ACC112 (cell line): Measurements from ENCODE around the gene KCNE4.

Experiments used
- H2AFZ ChIP-seq: fragments of 200-600 bp; sonication (generic); one replicate; pipeline ENCODE4 v1.6.0; 2017; ENCODE audit warnings: antibody characterized with exemption, low read length; ENCODE audit not compliant: unreplicated experiment
- H3K27ac ChIP-seq: fragments of 200-600 bp; sonication (generic); 2 replicates; pipeline ENCODE4 v1.5.1; 2014; ENCODE audit warnings: low read depth, mild to moderate bottlenecking, antibody characterized with exemption, low read length, moderate library complexity
- H3K27me3 ChIP-seq: fragments of 200-600 bp; sonication (generic); 2 replicates; pipeline ENCODE4 v1.6.1; 2014; ENCODE audit warnings: mild to moderate bottlenecking, antibody characterized with exemption, low read length, moderate library complexity, mixed read lengths; ENCODE audit not compliant: insufficient read depth
- H3K36me3 ChIP-seq: fragments of 200-600 bp; sonication (generic); 2 replicates; pipeline ENCODE4 v1.6.1; 2016; ENCODE audit warnings: mild to moderate bottlenecking, antibody characterized with exemption, low read length, moderate library complexity, mixed read lengths; ENCODE audit not compliant: insufficient read depth
- H3K4me1 ChIP-seq: fragments of 200-600 bp; sonication (generic); one replicate; pipeline ENCODE4 v1.6.1; 2016; ENCODE audit warnings: low read length, mixed read lengths; ENCODE audit not compliant: insufficient read depth, unreplicated experiment, control insufficient read depth
- H3K4me3 ChIP-seq: fragments of 200-600 bp; sonication (generic); 2 replicates; pipeline ENCODE4 v1.5.1; 2014; ENCODE audit warnings: mild to moderate bottlenecking, low read depth, low read length
- H3K79me2 ChIP-seq: fragments of 200-600 bp; sonication (generic); one replicate; pipeline ENCODE4 v1.6.0; 2016; ENCODE audit warnings: low read length; ENCODE audit not compliant: control insufficient read depth, unreplicated experiment, insufficient read depth

Gene KCNE4

GRCh38 chr2:223099561-223099960 lies 47.6 kb downstream of the KCNE4 start:
- H3K4me1 ChIP-seq, result peaks cover 7% of the 10 kb centered on the region
- H3K27me3 ChIP-seq, result no peaks in the 10 kb centered on the region
- no peak overlapping the region; the same call in 1 of the 2 replicates for H3K27ac ChIP-seq
- H3K4me3 ChIP-seq, result no peak overlapping the region
- H3K36me3 ChIP-seq, result no peaks in the 10 kb centered on the region
- H2AFZ ChIP-seq, result no peak overlapping the region
- H3K79me2 ChIP-seq, result no peaks in the 10 kb centered on the region

DNA sequence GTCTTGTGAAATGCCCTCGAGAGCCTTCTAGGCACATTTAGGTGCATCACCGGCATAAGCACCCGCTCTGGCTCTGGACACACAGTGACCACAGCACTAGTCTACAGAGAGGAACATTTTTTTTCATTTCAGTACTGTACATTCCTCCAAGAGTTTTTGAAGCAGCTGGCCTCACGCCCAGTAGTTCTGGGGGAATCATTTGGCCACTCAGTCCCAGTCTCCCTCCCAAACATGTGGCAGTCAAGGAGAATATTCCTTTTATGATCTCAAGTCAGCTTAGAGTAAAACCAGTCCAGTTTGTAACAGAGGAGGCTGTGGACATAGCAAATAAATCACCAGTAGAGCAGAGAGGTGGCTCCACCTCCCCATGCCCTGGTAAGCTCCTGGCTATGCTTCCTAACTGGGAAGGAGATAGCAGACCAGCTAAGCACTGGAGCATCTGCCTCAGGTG lies 48.1 kb downstream of the KCNE4 start:
- Histone ChIP-seq H3K27ac (no peak overlapping the region), H3K36me3 (no peaks in the 10 kb centered on the region), H3K79me2 (no peaks in the 10 kb centered on the region), H3K27me3 (no peaks in the 10 kb centered on the region), H3K4me3 (no peak overlapping the region), H2AFZ (no peak overlapping the region), H3K4me1 (peaks cover 7% of the 10 kb centered on the region)

- Histone ChIP-seq H3K4me3 (no peak overlapping the region), H2AFZ (no peak overlapping the region), H3K27me3 (no peaks in the 10 kb centered on the region), H3K4me1 (peaks cover 7% of the 10 kb centered on the region), H3K79me2 (no peaks in the 10 kb centered on the region), H3K36me3 (no peaks in the 10 kb centered on the region), H3K27ac (no peak overlapping the region)
These were observed 49.5 kb downstream of the KCNE4 start for GRCh38 chr2:223101340-223102039.

GRCh38 chr2:223102040-223102400 lies 50.0 kb downstream of the KCNE4 start:
- peaks cover 7% of the 10 kb centered on the region for H3K4me1 ChIP-seq
- no peaks in the 10 kb centered on the region for H3K36me3 ChIP-seq
- no peak overlapping the region for H3K4me3 ChIP-seq
- H3K27ac ChIP-seq, result no peak overlapping the region
- no peaks in the 10 kb centered on the region for H3K27me3 ChIP-seq
- H2AFZ ChIP-seq, result no peak overlapping the region
- H3K79me2 ChIP-seq, result no peaks in the 10 kb centered on the region

DNA sequence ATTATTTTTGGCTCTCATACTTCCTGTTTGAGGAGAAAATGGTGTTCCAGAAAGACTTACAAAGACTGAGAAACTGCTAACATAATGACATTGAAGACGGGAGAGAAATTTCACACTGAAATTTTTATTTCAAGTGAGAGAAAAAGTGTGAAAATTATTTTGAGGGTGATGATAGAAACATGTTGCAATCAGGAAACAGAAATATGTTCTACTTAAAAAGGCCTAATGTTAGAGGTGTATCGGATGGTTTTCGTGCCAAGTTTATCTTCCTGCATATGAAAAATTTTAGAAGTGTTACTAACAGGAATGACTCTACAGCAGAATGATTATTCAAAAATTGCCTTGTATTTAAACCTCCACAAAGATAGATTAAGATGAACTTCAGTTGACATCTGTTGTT lies 50.5 kb downstream of the KCNE4 start:
- no peak overlapping the region for H2AFZ ChIP-seq

GRCh38 chr2:223104336-223105132 lies 52.5 kb downstream of the KCNE4 start:
- no peak overlapping the region for H3K27ac ChIP-seq
- no peak overlapping the region for H2AFZ ChIP-seq
- no peaks in the 10 kb centered on the region for H3K79me2 ChIP-seq
- H3K4me3 ChIP-seq, result no peak overlapping the region
- H3K36me3 ChIP-seq, result no peaks in the 10 kb centered on the region
- H3K27me3 ChIP-seq, result no peaks in the 10 kb centered on the region
- H3K4me1 ChIP-seq, result peaks cover 6% of the 10 kb centered on the region

More for the DNA sequence above, 50.5 kb downstream of the KCNE4 start:
- Histone ChIP-seq H3K79me2 (no peaks in the 10 kb centered on the region), H3K36me3 (no peaks in the 10 kb centered on the region), H3K27ac (no peak overlapping the region), H3K4me3 (no peak overlapping the region), H3K27me3 (no peaks in the 10 kb centered on the region), H3K4me1 (peaks cover 7% of the 10 kb centered on the region)
